Spleen (tissue), 7 donors: Measurements from ENCODE around the gene BRCC3.

ENCODE experiments used
- CTCF ChIP-seq, 11 experiments: fragments of 200-600 bp in 7 of 11; fragments of 450-650 bp in 4 of 11; sonication (generic) in 4 of 11; IDR thresholded peaks in 8 of 11; conservative IDR thresholded peaks in 3 of 11; 1 replicate in 7 of 11; 2 replicates in 4 of 11; pipeline versions ENCODE4 v1.4.0 to v1.8.0; 2016 to 2021; ENCODE audit warnings: antibody characterized with exemption in 11 of 11, inconsistent platforms in 4 of 11, mild to moderate bottlenecking in 1 of 11
- POLR2A ChIP-seq, 3 donors: fragments of 450-650 bp; IDR thresholded peaks; one replicate each; pipeline ENCODE4 v1.5.1; 2017; ENCODE audit warnings: antibody characterized with exemption in 3 of 3, mild to moderate bottlenecking in 1 of 3
- POLR2AphosphoS5 ChIP-seq, 3 donors: sonication (generic); formaldehyde crosslinking; IDR thresholded peaks; one replicate each; pipeline ENCODE4 v1.5.1; 2017; ENCODE audit warnings: antibody characterized with exemption in 3 of 3
- donor health status: DM: no; HTN: no; CAD: no; lungs with moderate emphysema.
- donor health status: DM: no; HTN: no; CAD: no.
- donor health status: DM: no; HTN: no; CAD: no.

DNA sequence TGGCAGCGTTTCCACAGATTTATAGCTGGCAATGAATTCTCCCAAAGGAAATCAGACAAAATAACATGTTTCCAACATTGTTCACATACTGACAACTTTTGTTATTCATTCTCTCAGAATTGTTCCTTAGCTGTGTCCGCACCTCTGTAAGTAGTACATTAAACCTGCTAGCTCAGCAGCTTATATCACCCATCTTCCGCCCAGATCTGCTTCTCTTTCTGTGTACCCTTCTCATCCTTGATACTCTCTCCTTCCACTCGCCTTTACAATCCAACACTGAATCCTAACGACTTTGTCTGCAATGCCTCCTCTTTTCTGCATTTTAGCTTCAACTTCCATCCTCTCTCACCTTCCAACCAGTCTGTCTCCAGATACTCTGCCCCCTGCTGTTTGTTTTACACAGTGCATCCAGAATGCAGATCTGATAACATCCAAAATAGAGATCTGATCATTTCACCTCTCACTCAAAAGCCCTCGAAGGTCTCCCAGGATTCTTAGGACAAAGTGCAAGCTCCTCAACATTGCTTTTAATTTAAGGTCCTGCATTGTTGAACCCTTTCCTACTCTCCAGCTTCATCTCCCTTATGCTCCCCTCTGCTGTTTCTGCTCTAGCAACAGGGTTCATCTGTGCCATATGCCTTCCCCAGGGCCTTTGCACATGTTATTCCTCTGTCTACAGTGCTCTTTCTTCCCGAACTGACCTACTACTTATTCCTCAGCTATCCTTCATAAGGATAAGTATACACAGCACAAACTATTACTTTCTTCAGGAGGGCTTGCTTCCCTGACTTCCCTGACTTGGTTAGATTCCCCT is 77.6 kb downstream of the BRCC3 start:
- peak in 9 of 11 experiments; percentile 22 to 61 (median 47) for TF ChIP-seq CTCF (IDR thresholded peaks at IDR 0.05 in 8 of 11, conservative IDR thresholded peaks at IDR 0.05 in 3 of 11)
- TF ChIP-seq POLR2A (IDR thresholded peaks at IDR 0.05), result no peak
- no peak for TF ChIP-seq POLR2AphosphoS5 (IDR thresholded peaks at IDR 0.05)
